NOMO-1 treated with DMSO at 0.1 percent for 48 hours (cell line): ENCODE results near the gene THOP1.

ENCODE experiments used
- DNase-seq: peaks from one replicate; lab custom pipeline; 2025; ENCODE audit not compliant: unreplicated experiment; lab: John Stamatoyannopoulos, UW

THOP1 gene

DNA sequence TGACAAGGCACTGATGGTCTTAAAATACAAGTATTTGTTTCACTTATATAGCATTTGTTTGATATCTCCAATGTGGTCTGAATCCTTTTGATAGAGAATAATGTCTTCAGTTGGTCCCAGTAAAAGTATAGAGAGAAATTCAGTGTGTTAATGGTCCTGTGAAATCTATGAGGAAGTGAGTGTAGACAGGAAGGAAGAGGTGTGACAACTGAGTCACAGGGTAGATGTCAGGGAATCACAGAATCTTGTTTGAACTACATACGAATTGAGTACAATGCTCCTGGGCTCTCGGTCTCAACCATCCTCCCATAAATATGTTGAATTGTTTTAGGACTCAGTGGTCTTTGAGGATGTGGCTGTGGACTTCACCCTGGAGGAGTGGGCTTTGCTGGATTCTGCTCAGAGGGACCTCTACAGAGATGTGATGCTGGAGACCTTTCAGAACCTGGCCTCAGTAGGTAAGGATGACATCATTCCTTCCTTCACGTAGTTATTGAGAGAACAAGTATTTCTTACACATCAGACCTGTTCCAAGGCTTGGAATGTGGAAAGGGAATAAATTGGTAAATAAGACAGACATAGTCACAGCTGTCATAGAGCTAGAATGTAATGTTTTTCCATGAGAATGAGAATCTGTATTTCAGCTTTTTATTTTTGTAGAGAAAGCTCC is 65.1 kb downstream of the THOP1 start:
- DNase-seq = no peak

DNA sequence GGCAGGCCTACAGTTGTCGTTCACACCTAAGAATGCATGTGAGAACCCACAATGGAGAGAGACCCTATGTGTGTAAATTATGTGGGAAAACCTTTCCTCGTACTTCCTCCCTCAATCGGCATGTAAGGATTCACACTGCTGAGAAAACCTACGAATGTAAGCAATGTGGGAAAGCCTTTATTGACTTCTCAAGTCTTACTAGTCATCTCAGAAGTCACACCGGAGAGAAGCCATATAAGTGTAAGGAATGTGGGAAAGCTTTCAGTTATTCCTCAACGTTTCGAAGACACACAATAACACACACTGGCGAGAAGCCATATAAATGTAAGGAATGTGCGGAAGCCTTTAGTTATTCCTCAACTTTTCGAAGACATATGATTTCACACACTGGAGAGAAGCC is 67.3 kb downstream of the THOP1 start:
- no peak for DNase-seq

DNA sequence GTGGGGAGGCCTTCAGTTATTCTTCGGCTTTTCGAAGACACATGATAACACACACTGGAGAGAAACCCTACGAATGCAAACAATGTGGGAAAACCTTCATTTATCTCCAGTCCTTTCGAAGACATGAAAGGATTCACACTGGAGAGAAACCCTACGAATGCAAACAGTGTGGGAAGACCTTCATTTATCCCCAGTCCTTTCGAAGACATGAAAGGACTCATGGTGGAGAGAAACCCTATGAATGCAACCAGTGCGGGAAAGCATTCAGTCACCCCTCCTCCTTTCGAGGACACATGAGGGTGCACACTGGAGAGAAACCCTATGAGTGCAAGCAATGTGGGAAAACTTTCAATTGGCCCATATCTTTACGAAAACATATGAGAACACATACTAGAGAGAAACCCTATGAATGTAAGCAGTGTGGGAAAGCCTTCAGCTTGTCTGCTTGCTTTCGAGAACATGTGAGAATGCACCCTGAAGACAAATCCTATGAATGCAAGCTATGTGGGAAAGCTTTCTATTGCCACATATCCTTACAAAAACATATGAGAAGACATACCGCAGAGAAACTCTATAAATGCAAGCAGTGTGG is 67.8 kb downstream of the THOP1 start:
- DNase-seq = no peak

DNA sequence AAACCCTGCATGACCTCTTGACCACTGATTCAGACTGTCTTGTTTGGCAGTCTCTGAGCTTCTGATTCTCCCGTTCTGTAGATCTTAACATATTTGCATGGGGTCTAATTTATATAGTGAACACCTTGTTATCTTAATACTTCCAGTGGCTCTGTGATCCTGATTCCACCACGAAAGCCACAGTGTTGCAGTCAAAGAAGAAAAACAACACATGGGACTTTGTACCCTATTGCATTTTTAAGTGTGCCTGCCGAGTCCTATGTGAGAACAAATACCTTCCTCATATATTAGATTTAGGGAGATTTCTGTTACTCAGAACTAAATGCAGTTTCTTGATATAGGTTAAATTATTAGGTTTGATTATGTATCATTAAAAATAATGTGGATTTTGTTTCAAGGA is 69.5 kb downstream of the THOP1 start:
- no peak for DNase-seq

DNA sequence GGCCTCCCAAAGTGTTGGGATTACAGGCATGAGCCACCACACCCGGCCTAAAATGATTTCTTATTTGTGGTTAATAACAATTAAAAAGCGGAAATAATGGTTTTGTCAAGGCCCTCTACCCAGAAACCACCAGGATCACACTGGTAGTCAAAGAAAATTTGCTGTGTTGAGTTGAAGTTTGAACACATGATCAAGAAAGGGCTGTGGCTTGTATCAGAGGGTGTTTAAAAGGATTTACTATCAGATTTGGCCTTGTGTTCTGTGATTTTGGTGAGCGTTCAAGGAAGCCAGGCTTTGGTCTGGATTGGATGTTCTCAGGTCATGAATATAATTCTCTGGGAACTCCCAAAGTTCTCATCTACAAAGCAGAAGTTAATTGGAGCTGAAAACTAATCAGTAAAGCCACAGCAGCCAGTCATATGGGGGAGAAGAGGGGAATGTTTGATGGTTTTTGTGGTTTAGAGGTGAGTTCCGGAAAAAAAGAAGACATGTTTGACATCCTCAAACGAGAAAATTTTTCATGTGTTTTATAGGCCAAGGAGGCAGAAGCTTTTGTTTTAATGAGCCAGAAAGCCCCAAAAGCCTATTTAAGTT is 71.3 kb downstream of the THOP1 start:
- DNase-seq = no peak

DNA sequence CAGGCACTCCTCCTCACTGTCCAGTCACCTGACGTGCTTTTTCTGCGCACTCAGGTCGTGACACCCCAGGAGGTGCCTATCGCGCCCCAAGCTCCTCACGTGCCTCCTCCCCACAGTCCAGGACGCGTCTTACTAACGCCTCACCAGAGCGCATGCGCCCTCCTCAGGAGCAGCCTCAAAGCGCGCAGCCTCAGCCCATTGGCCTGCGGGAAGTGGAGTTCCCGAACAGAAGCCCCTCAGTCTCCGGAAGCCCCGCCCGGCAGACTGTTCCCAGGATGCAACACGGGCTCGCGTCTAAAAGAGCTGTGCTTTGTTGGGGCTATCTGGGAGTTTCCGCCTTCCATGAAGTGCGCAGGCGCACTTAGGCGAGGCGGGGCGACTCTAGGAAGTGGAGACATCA is 73.6 kb downstream of the THOP1 start:
- no peak for DNase-seq

DNA sequence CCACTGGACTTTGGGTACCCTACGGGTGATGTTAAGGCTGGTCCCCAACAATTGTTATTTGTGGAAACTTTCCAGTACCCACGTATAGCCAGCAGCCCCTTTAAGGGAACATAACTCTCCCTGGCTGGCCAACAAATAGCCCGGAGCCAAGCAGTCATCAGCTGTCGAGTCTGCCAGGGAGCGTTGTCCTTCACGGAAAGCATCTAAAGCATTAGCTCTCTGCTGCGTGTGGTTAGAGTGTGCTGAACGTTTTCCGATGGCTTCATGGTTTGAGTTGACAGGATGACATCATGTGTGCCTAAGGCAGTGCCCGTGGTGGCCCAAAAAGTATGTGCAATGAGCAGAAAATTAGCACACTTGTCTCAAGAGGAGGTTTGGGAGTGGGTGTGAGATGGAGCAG is 78.5 kb downstream of the THOP1 start:
- no peak for DNase-seq
